HG03135 (cell line): ENCODE measurements around the gene COG5.
"Not testable (repeated sequence)": the region's sequence is repeated elsewhere in the genome, so short reads cannot be mapped to it uniquely, and the experiment has no call there.

Experiments used
- ATAC-seq: cut with Tn5 transposase; IDR thresholded peaks from one replicate; pipeline ENCODE4 v1.9.1; 2021; ENCODE audit warnings: mild to moderate bottlenecking, moderate library complexity; ENCODE audit not compliant: unreplicated experiment

COG5 gene

GRCh38 chr7:107166736-107167426 is 396.8 kb downstream of the COG5 start:
- no peak for ATAC-seq

DNA sequence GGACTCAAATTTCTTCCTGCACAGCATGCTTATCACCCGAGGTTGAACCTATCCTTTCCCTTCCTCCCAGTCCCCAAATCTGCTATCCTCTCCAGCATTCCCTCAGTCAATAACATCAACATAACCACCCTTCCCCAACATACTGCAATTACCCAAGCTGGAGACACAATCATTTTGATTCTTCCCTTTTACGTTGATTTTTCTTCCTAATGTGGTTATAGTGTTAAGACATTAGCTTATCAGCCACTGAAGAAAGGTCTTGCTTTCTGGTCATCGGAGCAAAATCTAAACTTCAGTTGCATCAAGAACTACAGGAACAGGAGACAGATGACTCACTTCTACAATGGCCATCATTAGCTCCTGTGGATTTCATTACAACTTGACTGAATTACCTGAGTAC is 398.4 kb downstream of the COG5 start:
- no peak for ATAC-seq

- no peak for ATAC-seq
These were observed 399.6 kb downstream of the COG5 start for GRCh38 chr7:107164092-107164491.

DNA sequence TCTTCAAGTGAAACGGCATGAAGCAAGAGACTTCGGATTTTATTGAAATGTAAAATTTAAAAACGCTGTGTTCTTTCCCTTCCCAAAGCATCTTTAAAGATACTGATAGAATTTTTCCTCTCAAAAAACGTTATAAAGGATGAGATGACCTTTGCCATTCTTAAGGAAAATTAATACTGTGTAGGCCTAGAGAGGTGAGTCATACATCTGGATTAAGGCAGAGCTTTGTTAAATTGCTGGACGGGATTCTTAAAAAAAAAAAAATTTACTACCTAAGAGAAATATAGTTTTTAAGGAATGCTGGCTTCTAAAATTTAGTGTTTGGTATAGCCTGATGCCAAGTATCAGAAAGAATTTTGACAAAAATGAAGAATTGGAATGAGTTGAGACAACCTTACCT is 401.2 kb downstream of the COG5 start:
- ATAC-seq: no peak

DNA sequence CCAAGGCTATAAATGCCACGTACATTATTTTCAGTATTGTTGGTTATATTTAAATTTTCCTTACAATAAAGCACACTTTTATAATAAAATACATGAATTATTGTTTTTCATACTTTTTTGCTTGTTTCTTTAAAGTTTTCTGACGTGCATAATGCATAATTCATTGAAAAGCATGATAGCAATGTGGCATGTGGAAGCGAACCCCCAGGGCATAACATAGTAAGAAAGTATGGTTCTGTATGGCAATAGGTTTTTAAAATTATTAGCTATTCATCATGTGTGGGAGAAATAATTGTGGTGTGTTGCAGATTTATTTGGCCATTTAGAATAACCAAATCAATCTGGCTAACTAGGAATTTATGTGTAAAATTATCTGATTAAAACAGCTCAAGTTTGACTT is 402.3 kb downstream of the COG5 start:
- no peak for ATAC-seq

DNA sequence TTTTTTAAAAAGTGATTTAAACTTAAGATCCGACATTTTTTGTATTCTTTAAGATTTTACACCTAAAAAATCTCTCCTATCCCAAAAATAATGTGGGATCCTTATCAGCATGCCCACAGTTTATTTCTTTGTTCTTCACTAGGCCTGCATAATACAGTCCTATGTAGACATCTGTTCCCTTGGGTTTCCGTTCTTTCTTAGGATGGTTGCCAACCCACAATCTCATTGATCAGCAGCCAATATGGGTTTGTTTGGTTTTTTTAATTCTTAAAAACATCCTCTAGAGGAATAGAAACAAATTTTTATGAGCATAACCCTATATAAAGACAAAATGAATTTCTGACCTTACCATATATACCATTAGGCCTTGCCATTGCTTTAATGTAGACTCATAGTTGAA is 403.3 kb downstream of the COG5 start:
- ATAC-seq: no peak

GRCh38 chr7:107158028-107158427 is 405.7 kb downstream of the COG5 start:
- ATAC-seq: no peak

GRCh38 chr7:107157091-107157490 is 406.6 kb downstream of the COG5 start:
- no peak for ATAC-seq

GRCh38 chr7:107155726-107156125 is 408.0 kb downstream of the COG5 start:
- not testable (repeated sequence) for ATAC-seq

DNA sequence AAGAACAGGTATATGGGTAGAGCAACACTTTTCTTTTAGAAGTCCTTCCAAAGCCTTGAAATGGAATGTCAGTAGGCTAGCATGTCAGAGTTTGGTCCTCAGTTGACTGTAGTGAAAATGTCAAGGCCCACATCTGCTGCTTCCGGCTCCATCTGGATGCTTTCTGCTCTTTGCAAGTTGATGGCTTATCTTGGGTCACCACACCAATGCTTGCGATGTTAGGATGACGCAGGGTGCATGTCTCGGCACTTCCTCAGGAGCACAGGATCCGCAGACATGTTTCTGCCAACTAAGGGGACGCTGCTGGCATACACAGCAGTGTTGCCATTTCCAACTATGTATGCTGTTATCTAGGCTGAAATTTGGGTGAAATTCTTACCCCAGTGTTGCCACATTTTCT is 408.9 kb downstream of the COG5 start:
- ATAC-seq: no peak

DNA sequence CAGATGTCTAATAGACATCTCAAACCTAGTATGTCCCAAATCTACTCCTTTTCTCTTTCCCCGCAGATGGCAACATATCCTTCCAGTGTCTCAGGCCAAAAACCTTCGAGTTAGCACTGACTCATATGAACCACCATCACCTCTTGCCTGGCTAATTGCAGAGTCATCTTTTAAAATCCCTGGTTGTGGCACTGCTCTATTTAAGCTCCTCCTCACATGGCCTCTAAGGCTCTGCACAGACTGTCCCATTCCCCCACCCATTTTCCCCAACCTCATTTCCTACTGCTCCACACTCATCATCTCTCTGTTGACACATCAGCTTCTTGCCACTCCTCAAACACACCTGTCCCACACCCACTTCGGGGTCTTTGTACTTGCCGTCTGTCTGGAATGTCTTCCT is 411.7 kb downstream of the COG5 start:
- no peak for ATAC-seq
